Nephron (organoid): ENCODE results near the gene APMAP.

Source experiments
- H3K27ac Mint-ChIP-seq, 3 experiments: 2 replicates each; pipeline ENCODE4 v1.8.0; 2020; ENCODE audit warnings: mixed read lengths in 3 of 3, mild to moderate bottlenecking in 2 of 3, moderate library complexity in 1 of 3
- H3K27me3 Mint-ChIP-seq: 2 replicates; pipeline ENCODE4 v1.8.0; 2021; ENCODE audit warnings: low read depth, mild to moderate bottlenecking, moderate library complexity, mixed read lengths
- H3K36me3 Mint-ChIP-seq: 2 replicates; pipeline ENCODE4 v1.8.0; 2020; ENCODE audit warnings: low read depth, mixed read lengths
- H3K4me1 Mint-ChIP-seq: 2 replicates; pipeline ENCODE4 v1.8.0; 2020; ENCODE audit warnings: mixed read lengths
- H3K4me3 Mint-ChIP-seq, 3 experiments: 2 replicates each; pipeline ENCODE4 v1.8.0; 2020; ENCODE audit warnings: mild to moderate bottlenecking in 3 of 3, mixed read lengths in 3 of 3, moderate library complexity in 2 of 3
- H3K9me3 Mint-ChIP-seq: 2 replicates; pipeline ENCODE4 v1.8.0; 2020; ENCODE audit warnings: mixed read lengths
- CTCF ChIP-seq, 3 experiments: fragments of 200-600 bp; sonication (generic); IDR thresholded peaks; one replicate each; pipeline ENCODE4 v1.5.0; 2021; ENCODE audit warnings: antibody characterized with exemption in 3 of 3; ENCODE audit not compliant: unreplicated experiment in 3 of 3

The APMAP gene

DNA sequence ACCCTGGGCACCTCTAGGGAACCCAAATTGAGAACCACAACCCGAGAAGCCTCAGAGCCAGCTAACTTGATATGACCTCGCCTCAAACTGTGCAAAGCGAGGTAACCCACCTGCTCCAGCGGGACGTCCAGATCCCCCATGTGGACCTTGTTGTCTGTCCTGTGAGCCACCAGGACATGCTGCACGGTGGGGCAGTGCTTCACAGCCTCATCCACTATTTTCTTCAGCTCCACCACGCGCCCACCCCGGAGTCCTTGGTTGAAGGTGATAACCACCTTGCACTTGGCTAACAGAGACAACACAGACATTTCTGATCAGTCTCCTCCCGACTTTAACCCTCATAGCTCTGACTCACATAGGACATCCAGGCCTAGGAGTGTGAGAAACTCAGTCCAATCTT, 30.8 kb upstream of the APMAP start:
- Mint-ChIP-seq H3K27me3 (peaks cover 1% of the 10 kb centered on the region), H3K4me1 (no peaks in the 10 kb centered on the region), H3K36me3 (no peaks in the 10 kb centered on the region), H3K4me3 (no peak overlapping the region), H3K9me3 (no peaks in the 10 kb centered on the region), H3K27ac (no peak overlapping the region)
- no peak for TF ChIP-seq CTCF (IDR thresholded peaks at IDR 0.05; ENCODE audit: unreplicated experiment in 3 of 3)

GRCh38 chr20:25022680-25023079, 30.1 kb upstream of the APMAP start:
- TF ChIP-seq CTCF (IDR thresholded peaks at IDR 0.05; ENCODE audit: unreplicated experiment in 3 of 3) = no peak
- no peaks in the 10 kb centered on the region for H3K9me3 Mint-ChIP-seq
- H3K36me3 Mint-ChIP-seq = no peaks in the 10 kb centered on the region
- no peak overlapping the region for H3K27ac Mint-ChIP-seq
- H3K4me1 Mint-ChIP-seq = no peaks in the 10 kb centered on the region
- H3K4me3 Mint-ChIP-seq = no peak overlapping the region
- H3K27me3 Mint-ChIP-seq = peaks cover 8% of the 10 kb centered on the region

DNA sequence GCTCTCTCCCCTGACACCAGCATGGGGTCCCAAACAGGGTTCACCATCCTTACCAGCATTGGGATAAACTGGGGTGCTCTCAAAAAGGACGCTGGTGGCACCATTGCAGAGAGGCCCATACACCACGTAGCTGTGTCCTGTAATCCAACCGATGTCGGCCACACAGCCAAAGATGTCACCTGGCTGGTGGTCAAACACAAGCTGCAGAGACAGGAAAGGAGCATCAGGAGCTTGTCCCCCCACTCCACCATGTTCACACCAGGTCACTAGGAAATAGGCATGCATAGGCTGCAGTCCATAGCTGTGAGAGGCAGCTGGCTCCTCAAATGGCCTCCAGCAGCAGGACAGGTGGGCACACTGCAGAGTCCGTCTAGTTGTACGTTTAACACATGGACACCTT, 28.8 kb upstream of the APMAP start:
- Mint-ChIP-seq H3K9me3 (no peaks in the 10 kb centered on the region), H3K4me1 (no peaks in the 10 kb centered on the region), H3K27me3 (peaks cover 9% of the 10 kb centered on the region), H3K4me3 (no peak overlapping the region), H3K36me3 (no peaks in the 10 kb centered on the region), H3K27ac (no peak overlapping the region)
- TF ChIP-seq CTCF (IDR thresholded peaks at IDR 0.05; ENCODE audit: unreplicated experiment in 3 of 3) = no peak

- TF ChIP-seq CTCF (IDR thresholded peaks at IDR 0.05; ENCODE audit: unreplicated experiment in 3 of 3) = no peak
- no peak overlapping the region for H3K4me3 Mint-ChIP-seq
- H3K4me1 Mint-ChIP-seq = no peaks in the 10 kb centered on the region
- no peaks in the 10 kb centered on the region for H3K36me3 Mint-ChIP-seq
- H3K9me3 Mint-ChIP-seq = no peaks in the 10 kb centered on the region
- H3K27ac Mint-ChIP-seq = no peak overlapping the region
- H3K27me3 Mint-ChIP-seq = peaks cover 9% of the 10 kb centered on the region
Observed at GRCh38 chr20:25020901-25021301, 28.4 kb upstream of the APMAP start.

- Mint-ChIP-seq H3K27me3 (peaks cover 9% of the 10 kb centered on the region), H3K27ac (no peak overlapping the region), H3K4me1 (no peaks in the 10 kb centered on the region), H3K4me3 (no peak overlapping the region), H3K36me3 (no peaks in the 10 kb centered on the region), H3K9me3 (no peaks in the 10 kb centered on the region)
- TF ChIP-seq CTCF (IDR thresholded peaks at IDR 0.05; ENCODE audit: unreplicated experiment in 3 of 3) = no peak
Observed at GRCh38 chr20:25020345-25020744, 27.8 kb upstream of the APMAP start.

GRCh38 chr20:25019381-25020155, 27.0 kb upstream of the APMAP start:
- peaks cover 9% of the 10 kb centered on the region for H3K27me3 Mint-ChIP-seq
- no peak overlapping the region for H3K4me3 Mint-ChIP-seq
- H3K4me1 Mint-ChIP-seq = no peaks in the 10 kb centered on the region

More at GRCh38 chr20:25019381-25020155, 27.0 kb upstream of the APMAP start:
- Mint-ChIP-seq H3K27ac (no peak overlapping the region), H3K9me3 (no peaks in the 10 kb centered on the region), H3K36me3 (no peaks in the 10 kb centered on the region)
- TF ChIP-seq CTCF (IDR thresholded peaks at IDR 0.05; ENCODE audit: unreplicated experiment in 3 of 3) = no peak
